ENCODE measurements around the gene KRT7.

DNA sequence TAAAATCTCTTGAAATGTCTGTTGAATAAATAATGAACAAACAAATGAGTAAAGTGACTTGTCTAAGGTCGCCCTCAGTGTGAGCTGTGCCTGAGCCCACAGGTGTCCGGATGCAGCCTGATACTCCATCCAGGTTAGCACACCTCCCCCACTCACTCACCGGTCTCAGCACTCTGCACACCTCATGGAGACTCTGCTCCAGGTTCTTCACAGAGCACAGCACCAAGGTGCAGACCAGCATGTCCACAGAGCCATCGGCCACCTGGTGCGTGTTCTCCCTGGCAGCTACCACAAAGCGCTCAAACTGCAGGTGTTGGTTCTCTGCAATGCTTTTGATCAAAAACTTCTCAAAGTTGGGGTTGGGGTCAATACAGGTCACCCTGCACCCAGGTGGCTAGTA, 4.1 kb upstream of the KRT7 start:
- TF ChIP-seq, protein P1, sequence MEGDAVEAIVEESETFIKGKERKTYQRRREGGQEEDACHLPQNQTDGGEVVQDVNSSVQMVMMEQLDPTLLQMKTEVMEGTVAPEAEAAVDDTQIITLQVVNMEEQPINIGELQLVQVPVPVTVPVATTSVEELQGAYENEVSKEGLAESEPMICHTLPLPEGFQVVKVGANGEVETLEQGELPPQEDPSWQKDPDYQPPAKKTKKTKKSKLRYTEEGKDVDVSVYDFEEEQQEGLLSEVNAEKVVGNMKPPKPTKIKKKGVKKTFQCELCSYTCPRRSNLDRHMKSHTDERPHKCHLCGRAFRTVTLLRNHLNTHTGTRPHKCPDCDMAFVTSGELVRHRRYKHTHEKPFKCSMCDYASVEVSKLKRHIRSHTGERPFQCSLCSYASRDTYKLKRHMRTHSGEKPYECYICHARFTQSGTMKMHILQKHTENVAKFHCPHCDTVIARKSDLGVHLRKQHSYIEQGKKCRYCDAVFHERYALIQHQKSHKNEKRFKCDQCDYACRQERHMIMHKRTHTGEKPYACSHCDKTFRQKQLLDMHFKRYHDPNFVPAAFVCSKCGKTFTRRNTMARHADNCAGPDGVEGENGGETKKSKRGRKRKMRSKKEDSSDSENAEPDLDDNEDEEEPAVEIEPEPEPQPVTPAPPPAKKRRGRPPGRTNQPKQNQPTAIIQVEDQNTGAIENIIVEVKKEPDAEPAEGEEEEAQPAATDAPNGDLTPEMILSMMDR (IDR thresholded peaks at IDR 0.05), result no peak
- TF ChIP-seq POLR2A (IDR thresholded peaks at IDR 0.05), result no peak

All from thyroid gland (tissue), 4 donors.